NCI-H146 treated with DMSO at 0.1 percent for 48 hours (cell line): ENCODE results near the gene WFS1.

Experiments
- DNase-seq: peaks from one replicate; lab custom pipeline; 2025; ENCODE audit not compliant: unreplicated experiment; lab: John Stamatoyannopoulos, UW

The WFS1 gene

GRCh38 chr4:6235901-6236640, 33.6 kb upstream of the WFS1 start:
- DNase-seq: no peak

GRCh38 chr4:6236816-6237390, 32.7 kb upstream of the WFS1 start:
- DNase-seq: no peak

GRCh38 chr4:6239486-6239885, 30.2 kb upstream of the WFS1 start:
- no peak for DNase-seq

- DNase-seq: no peak
Observed at GRCh38 chr4:6239968-6240367, 29.7 kb upstream of the WFS1 start.

GRCh38 chr4:6241062-6241845, 28.4 kb upstream of the WFS1 start:
- no peak for DNase-seq

DNA sequence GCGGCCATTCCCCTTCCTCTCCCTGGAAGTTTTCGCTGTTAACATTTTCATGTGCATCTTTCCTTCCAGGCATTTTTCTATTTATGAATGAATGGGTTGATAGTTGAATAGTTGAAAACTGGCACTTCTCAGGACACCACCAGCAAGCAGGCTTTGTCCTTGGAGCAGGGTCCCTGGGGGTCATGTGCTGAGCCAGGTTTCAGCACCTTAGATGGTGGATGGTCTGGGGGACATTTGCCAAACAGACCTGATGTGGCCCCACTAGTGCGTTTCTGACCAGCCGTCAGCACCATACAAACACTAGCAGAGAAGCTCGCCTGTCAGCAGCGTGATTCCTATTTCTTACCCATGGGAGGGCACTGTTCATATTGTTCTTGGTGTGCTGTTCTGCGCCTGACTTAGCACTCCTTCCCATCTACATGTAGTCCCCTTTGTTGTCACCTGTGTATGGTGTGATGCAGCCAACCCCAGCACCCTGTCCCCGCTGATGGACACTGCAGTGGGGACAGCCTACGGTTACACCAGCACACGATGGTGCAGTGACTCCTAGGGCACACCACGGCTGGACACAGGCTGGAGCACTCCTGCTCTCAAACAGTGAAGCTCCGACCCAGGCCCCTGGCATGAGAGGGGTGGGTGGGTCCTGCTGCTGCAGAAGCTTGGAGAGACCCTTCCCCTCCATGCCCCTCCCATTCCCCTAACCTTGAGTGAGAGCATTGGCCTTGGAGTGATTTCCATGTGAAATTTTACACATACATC, 27.2 kb upstream of the WFS1 start:
- no peak for DNase-seq

GRCh38 chr4:6245246-6246169, 24.1 kb upstream of the WFS1 start:
- no peak for DNase-seq

- no peak for DNase-seq
Observed at GRCh38 chr4:6246170-6246634, 23.4 kb upstream of the WFS1 start.

GRCh38 chr4:6248394-6248793, 21.3 kb upstream of the WFS1 start:
- no peak for DNase-seq

DNA sequence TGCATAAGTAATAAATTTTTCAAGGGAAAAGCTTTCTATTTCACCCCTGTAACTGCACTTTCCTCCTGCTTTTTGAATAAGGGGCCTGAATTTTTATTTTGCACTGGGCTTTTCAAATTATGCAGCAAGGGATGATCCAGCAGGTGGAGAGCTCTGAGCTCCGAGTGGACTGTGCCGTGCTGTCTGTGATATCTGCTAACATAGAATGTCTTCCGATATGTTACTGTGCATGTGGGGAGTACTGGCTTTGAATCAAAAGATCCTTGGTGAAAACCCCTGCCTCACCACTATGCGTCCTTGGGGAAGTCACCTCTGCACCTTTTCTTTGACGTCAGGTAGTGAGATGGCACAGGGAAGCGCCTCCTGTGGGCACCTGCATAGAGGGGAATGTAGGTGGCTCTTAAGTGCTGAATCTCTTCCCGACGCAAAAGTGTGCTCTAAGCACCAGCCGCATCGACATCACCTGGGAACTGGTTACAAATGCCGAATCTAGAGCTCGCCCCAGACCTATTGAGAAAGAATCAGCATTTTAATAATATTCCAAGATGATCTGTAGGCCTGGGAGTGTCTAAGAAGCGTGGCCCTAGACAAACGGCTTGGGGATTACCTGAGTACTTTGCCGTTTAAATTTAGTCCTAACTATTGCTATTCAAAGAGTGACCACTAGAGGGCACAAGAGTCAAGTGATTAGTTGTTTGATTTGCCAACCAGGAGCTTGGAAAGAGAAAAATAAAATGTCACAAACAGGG, 19.2 kb upstream of the WFS1 start:
- peak; percentile 72 for DNase-seq

- no peak for DNase-seq
Observed at GRCh38 chr4:6250984-6251295, 18.7 kb upstream of the WFS1 start.

- no peak for DNase-seq
Observed at GRCh38 chr4:6251365-6251764, 18.3 kb upstream of the WFS1 start.

- DNase-seq: no peak
Observed at GRCh38 chr4:6252051-6252450, 17.6 kb upstream of the WFS1 start.

DNA sequence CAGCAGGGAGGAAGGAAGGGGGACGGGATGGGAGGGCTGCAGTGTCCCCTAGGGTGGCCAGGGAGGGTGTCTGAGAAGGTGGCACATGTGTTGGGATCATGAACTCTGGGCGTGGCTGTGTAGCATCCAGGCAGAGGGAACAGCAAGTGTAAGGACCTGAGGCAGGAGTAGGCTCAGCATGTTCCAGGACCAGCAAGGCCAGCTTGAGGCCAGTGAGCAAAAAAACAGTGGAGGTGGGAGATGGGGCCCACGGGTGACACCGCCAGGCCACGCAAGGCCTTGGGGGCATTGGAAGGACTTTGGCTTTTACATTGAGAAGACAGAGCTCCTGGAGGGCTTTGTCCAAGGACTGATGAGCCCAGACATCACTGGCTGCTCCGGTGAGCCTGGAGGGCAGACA, 16.5 kb upstream of the WFS1 start:
- no peak for DNase-seq

DNA sequence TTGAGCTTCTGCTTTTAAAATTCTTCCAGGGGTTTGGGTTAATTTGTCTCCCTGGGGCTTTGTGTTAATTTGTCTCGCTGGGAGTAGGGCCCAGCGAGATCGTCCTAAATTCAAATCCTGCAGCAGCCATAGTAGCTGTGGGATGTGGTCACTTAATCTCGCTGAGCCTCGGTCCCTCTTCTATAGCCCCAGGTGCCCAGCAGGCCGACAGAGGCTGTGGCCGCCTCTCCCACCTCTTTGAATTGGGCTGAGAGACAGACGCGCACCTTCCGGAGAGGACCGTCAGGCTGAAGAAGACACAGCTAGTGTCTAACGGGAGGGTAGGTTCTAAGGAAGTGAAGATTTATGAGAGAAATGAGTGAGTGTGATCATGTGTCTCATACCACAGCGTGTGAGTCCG, 15.7 kb upstream of the WFS1 start:
- no peak for DNase-seq

DNA sequence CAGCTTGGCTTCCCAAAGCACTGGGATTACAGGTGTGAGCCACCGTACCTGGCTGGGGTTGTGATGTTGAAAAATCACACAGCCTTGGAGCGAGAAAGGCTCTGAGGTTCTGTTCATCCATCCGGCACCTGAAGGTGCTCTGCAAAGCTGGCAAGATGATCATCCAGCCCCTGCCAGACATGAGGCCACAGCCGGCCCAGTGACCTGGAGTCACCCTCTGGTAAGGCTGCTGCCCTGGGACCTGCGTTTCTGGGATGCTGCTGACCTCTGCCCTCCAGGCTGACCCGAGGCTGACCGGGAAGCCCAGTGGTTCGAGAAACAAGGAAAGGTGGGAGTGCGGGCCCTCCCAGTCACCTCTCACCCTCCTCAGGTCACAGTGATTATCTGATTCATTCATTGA, 13.5 kb upstream of the WFS1 start:
- DNase-seq: no peak

- no peak for DNase-seq
Observed at GRCh38 chr4:6257247-6258025, 12.2 kb upstream of the WFS1 start.

- no peak for DNase-seq
Observed at GRCh38 chr4:6258026-6258360, 11.7 kb upstream of the WFS1 start.

- DNase-seq: no peak
Observed at GRCh38 chr4:6258741-6259140, 10.9 kb upstream of the WFS1 start.
